ENCODE data around the gene NAALADL1.
"Not testable (repeated sequence)": the region's sequence is repeated elsewhere in the genome, so short reads cannot be mapped to it uniquely, and the experiment has no call there.

The NAALADL1 gene

DNA sequence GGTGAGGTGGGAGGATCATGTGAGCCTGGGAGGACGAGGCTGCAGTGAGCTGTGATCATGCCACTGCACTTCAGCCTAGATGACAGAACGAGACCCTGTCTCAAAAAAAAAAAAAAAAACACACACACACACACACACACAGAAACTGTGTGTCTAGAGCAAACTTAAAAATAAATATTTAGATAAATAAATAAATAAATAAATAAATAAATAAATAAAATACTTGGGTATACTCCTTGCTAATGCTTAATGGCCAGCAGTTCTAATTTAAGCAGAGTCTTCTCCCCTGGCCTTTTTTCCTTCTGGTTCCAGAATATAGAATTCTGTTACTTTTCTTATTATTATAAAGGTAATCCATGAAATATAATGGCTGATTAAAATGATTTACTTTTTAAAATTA lies 49.5 kb downstream of the NAALADL1 start:
- no peak for DNase-seq

DNA sequence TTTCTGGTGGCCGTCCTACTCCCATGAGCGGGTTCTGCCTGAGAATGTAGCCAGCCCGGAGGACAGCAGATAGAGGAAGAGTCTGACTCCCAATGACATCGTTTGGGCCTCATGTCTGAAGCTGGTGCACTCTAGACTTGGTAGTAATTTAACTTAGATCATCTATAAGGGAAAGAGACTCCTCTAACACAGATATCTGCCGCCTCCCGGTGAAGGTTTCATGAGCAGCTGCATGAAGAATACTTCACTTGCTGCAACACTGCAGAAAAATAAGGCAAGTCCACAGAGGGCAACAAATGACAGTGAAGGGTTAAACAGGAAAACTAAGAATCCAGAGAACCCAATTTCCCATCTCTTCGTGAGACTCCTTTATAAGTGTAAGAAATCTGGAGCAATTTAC lies 50.3 kb downstream of the NAALADL1 start:
- DNase-seq: no peak

DNA sequence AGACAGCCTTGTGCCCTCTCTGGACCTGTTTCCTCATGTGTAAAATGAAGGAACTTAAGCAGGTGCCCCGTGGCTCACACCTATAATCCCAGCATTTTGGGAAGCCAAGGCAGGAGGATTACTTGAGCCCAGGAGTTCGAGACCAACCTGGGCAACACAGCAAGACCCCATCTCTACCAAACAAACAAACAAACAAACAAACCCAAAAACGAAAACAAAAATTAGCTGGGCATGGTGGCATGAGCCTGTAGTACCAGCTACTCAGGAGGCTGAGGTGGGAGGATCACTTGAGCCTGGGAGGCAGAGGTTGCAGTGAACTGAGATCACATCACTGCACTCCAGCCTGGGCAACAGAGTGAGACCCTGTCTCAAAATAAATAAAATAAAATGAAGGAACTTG lies 54.4 kb downstream of the NAALADL1 start:
- not testable (repeated sequence) for DNase-seq

DNA sequence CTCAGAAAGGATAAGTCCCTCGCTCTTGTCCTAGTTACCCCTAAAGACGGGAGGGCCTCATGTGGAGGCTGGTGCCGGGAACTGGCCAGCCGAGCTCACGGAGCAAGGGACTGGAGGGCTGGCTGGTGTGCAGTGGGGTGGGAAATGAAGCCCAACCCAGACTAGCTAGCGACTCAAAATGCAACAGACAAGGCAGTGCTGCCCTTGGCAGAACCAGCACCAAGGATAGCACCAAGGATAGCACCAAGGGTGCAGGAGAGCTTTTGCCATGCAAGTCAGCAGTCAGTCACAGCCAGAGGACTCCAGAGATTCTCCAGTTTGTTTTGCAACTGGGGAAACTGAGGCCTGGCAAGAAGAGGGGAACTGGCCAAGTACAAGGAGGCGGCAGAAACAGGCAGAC lies 55.1 kb downstream of the NAALADL1 start:
- no peak for DNase-seq

DNA sequence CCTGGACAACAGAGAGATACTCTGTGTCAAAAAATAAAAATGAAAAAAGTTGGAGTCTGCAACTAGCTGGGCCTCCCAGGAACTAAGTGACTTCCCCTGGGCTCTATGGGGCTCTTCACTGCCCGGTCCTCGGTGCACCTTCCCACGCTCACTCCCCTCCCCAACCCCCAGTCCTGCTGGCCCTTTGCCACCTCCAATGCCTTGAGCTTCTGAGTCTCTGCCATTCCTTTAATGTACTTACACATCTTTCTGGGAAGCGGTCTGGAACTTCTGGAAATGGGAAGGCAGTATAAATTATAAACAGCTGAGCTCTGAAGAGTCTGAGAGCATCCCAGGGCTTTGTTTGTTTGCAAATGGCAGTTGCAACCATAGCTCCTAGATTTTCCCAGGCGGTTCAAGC lies 55.6 kb downstream of the NAALADL1 start:
- no peak for DNase-seq

DNA sequence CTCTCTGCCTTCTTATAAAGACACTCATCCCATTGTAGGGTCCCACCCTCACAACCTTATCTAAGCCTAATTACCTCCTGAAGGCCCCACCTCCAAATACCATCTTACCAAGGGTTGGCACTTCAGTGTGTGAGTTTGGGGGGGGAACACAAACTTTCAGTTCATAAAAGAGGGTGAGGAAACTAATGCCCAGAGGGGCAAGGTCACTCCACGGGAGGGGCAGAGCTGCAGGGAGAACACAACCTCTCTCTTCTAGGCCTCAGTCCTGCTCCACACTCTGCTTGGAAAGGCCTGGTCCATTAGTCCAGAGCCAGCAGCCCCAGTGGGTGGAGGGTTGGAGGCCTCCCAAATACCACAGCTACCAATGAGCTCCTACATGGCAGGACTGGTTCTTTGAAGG lies 58.9 kb downstream of the NAALADL1 start:
- no peak for DNase-seq

DNA sequence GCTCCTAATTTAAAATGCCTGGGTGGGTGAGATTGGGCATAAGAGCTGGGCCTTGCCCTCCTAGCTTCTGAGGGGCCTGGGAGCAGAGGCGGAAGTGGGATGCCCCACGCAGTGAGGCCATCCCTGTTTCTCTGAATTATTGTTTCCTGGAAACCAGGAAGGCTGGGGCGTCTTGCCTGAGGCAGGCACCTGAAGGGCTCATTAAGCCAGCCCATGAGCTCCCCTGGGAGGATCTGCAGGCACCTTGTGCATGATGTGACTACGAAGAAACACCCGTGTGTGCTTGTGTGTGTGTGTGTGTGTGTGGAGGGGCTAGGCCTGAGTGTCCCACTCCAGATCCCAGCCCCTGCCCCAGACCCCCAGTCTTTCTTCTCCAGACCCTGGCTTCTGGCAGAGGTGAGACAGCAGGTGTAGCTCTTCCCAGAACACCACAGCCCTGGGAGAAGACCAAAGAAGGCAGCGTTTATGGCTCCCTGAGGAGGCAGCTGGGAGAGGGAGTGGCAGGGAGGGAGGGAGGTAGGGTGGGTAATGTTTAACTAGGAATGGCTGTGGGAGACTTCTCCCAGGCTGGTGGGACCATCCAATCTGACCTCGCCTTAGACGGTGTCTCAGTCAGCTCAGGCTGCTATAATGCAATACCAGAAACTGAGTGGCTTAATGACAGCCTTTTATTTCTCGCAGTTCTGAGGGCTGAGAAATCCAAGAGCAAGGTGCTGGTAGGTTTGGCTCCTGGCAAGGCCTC lies 59.5 kb downstream of the NAALADL1 start:
- peak; percentile 83 for DNase-seq

DNA sequence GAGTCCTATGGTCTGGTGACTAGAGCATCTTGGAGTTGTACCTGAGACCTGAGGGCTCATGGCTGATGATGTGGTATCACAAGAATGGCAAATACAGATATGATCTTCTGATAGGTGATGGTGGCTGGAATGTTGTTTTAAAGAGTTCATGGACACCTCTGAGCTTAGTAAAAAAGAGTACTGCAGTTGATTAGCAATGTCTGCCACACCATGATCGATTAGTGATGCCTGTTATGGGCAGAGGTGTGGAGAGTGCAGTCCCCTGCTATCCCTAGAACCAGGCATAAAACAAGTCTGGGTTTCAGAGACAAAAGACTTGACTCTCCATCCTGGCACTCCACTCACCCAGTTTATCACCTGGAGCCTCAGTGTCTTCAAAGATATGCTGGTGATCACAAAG lies 60.2 kb downstream of the NAALADL1 start:
- peak; percentile 42 for DNase-seq

DNA sequence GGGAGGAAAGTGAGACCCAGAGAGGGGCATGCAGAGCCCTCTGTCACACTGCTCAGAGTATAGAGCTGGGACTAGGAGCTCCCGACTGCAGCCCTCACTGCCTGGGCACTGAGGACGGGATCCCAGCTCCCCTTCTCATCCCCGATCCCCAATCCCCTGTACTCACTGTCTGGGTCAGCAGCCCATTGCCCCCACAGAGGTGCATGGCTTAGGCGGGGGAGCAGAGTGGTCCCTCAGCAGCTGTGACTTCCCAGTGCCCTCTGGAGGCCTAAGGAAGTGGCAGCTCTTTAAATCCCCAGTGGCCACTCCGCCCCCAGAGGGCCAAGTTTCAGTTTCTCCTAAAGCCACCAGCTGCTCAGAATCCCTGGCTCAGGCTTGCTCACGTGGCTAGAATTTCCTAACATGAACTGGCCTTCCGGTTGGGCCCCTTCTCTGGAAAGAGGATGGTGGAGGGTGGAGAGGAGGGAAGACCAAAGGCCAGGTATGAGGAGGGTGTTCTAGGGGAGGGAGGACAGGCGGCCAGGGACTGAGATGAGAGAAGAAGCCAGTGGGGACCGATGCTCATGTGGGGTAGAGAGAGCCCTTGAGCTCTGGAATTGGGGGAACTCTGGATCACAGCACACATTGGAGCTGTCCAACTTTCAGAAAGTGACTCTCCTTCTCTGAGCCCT lies 61.5 kb downstream of the NAALADL1 start, which contains the start of gene BATF2:
BATF2 (minus strand) TSS at position 262 of the 671 bp plus-strand sequence; CDS start at position 205, 57 bp downstream.
- DNase-seq: peak; percentile 56

DNA sequence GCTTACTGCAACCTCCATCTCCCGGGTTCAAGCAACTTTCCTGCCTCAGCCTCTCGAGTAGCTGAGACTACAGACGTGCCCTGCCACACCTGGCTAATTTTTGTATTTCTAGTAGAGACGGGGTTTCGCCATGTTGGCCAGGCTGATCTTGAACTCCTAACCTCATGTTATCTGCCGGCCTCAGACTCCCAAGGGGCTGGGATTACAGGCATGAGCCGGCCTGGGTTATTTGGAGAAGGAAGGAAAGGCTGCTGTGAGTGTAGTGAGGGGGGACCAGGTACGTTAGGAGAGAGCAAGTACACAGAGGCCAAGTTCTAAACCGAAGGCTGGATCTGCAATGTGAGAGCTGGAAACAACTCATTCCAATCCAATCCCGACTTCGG lies 62.0 kb downstream of the NAALADL1 start:
- no peak for DNase-seq

Measured in NCI-H526 treated with DMSO at 0.1 percent for 48 hours (cell line).